ENCODE data around the gene MSMO1. TPM values are rescaled to one million over a fixed set of nuclear protein-coding genes. Genes with fewer than 3 reads are reported as not detected.

The MSMO1 gene
- total RNA-seq, 1 experiment from 2014 or later, result 72.9 TPM

- Mint-ChIP-seq H3K9me3 (no peaks in the 10 kb centered on the region), H3K27ac (no peak overlapping the region), H3K36me3 (no peaks in the 10 kb centered on the region), H3K4me3 (no peak overlapping the region), H3K27me3 (ENCODE audit: low read depth) (peaks cover 10% of the 10 kb centered on the region), H3K4me1 (peaks cover 32% of the 10 kb centered on the region)
- ChIA-PET CTCF (interaction anchor here (0.6 to 2.5 kb wide), 21 partner anchors 11 to 287 kb away, joined by 3 to 11 read pairs (median 3); no protein-coding TSS in a partner anchor), POLR2A (no interaction called here)
- peak; percentile 60 for ATAC-seq
- TF ChIP-seq MXD4 (CRISPR knock-in tag; IDR thresholded peaks at IDR 0.05; ENCODE audit: borderline replicate concordance) (no peak), MAX (CRISPR knock-in tag; IDR thresholded peaks at IDR 0.05) (no peak), CBFB (CRISPR knock-in tag; IDR thresholded peaks at IDR 0.05; ENCODE audit: low read depth) (no peak), SP1 (CRISPR knock-in tag; conservative IDR thresholded peaks at IDR 0.05) (no peak), TP53 (CRISPR knock-in tag; IDR thresholded peaks at IDR 0.05) (no peak), SMAD4 (CRISPR knock-in tag; IDR thresholded peaks at IDR 0.05) (no peak), ZNF532 (CRISPR knock-in tag; IDR thresholded peaks at IDR 0.05; ENCODE audit: borderline replicate concordance) (no peak), SOX15 (CRISPR knock-in tag; IDR thresholded peaks at IDR 0.05) (no peak), ERG (CRISPR knock-in tag; IDR thresholded peaks at IDR 0.05) (no peak), HMGA2 (CRISPR knock-in tag; IDR thresholded peaks at IDR 0.05) (no peak), ATF6 (CRISPR knock-in tag; IDR thresholded peaks at IDR 0.05) (no peak), E2F4 (CRISPR knock-in tag; IDR thresholded peaks at IDR 0.05; ENCODE audit: borderline replicate concordance, low read depth) (no peak), ATF1 (CRISPR knock-in tag; IDR thresholded peaks at IDR 0.05) (no peak)
- no peak for DNase-seq (ENCODE audit: low spot score)
Measured at GRCh38 chr4:165384598-165384997, 57.1 kb downstream of the MSMO1 start.

- Mint-ChIP-seq H3K9me3 (no peaks in the 10 kb centered on the region), H3K27ac (no peak overlapping the region), H3K27me3 (ENCODE audit: low read depth) (peaks cover 5% of the 10 kb centered on the region), H3K4me3 (no peak overlapping the region), H3K4me1 (peaks cover 27% of the 10 kb centered on the region), H3K36me3 (no peaks in the 10 kb centered on the region)
- no peak for ATAC-seq
- ChIA-PET CTCF (interaction anchor here (0.6 to 2.5 kb wide), 19 partner anchors 10 to 254 kb away, joined by 3 to 11 read pairs (median 3); no protein-coding TSS in a partner anchor), POLR2A (no interaction called here)
- DNase-seq (ENCODE audit: low spot score), result no peak
- TF ChIP-seq ZNF219 (CRISPR knock-in tag; IDR thresholded peaks at IDR 0.05; ENCODE audit: borderline replicate concordance) (no peak), ATF3 (CRISPR knock-in tag; conservative IDR thresholded peaks at IDR 0.05) (no peak), ZNF317 (CRISPR knock-in tag; IDR thresholded peaks at IDR 0.05; ENCODE audit: borderline replicate concordance, low read depth) (no peak), STAT6 (CRISPR knock-in tag; conservative IDR thresholded peaks at IDR 0.05; ENCODE audit: low read depth) (no peak), TEAD4 (CRISPR knock-in tag; IDR thresholded peaks at IDR 0.05) (no peak), ZNF263 (CRISPR knock-in tag; IDR thresholded peaks at IDR 0.05; ENCODE audit: low read depth) (no peak), NFATC4 (CRISPR knock-in tag; IDR thresholded peaks at IDR 0.05) (no peak), NR1H2 (CRISPR knock-in tag; IDR thresholded peaks at IDR 0.05) (no peak), TCF7 (CRISPR knock-in tag; IDR thresholded peaks at IDR 0.05; ENCODE audit: low read depth) (no peak)
Measured at GRCh38 chr4:165385126-165385525, 57.7 kb downstream of the MSMO1 start.

Data from WTC11 (cell line).